ENCODE data around the gene DNHD1. TPM values are rescaled to one million over a fixed set of nuclear protein-coding genes. Genes with fewer than 3 reads are reported as not detected.

Gene DNHD1
- total and polyA plus RNA-seq, 2 of the 13 experiments (the other 11 are each of a cell fraction or from before 2014, with no cell fraction given): 2.7 to 9.3 TPM

DNA sequence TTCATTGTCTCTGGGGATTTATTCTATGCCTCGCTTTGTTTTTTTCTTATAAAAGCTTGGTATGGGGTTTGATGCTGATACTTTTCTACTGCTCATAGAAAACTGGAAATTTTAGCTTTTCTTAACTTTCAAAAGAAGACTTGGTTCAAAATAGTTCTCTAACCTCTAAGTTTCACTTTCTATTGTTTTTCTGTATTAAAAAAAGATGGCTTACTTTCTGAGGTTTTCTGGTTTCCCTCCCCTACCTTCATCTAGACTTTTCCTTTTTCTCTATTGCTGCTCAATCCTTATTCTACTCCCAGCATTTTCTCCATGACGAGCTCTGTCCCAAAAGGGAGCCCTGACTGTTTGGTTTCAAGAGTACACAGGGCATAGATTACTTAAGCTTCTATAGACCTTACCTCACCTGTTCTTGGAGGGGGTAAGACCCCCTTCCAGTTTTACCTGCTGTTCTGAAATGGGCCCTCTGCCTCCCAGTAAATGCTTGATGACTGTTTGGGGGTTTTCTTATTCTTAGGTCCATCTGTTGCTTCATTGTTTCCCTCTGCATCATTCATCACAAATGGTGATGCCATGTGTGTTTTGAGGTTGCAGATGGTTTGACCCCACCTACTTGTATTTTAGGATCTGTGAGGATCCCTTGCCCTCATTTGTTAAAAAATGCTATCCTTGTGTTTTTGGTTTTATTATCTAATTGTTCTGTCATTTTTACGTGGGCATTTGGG lies 29.5 kb downstream of the DNHD1 start:
- H3K27me3 ChIP-seq (ENCODE audit: control insufficient read depth in 1 of 2, insufficient read depth in 2 of 2, low read length in 2 of 2): no peaks in the 10 kb centered on the region
- TF ChIP-seq PREB (CRISPR knock-in tag; IDR thresholded peaks at IDR 0.05) (no peak), WIZ (CRISPR knock-in tag; IDR thresholded peaks at IDR 0.05) (no peak), ZNF770 (CRISPR knock-in tag; IDR thresholded peaks at IDR 0.05) (no peak), SIX4 (CRISPR knock-in tag; IDR thresholded peaks at IDR 0.05) (no peak), KDM5A (IDR thresholded peaks at IDR 0.05; ENCODE audit: borderline replicate concordance, low read length) (no peak)
- TF ChIP-seq, protein P1, sequence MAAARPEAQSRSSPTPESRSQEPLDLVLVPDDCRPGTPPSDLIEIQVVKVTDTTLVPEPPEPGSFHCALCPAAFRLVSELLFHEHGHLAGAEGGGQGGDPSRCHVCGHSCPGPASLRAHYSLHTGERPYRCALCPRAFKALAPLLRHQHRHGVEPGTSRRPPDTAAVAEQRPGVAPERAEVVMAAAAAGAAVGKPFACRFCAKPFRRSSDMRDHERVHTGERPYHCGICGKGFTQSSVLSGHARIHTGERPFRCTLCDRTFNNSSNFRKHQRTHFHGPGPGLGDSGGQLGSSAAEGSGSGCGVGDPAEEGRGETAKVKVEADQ (CRISPR knock-in tag; IDR thresholded peaks at IDR 0.05; ENCODE audit: borderline replicate concordance): no peak
- TF ChIP-seq, protein P2, sequence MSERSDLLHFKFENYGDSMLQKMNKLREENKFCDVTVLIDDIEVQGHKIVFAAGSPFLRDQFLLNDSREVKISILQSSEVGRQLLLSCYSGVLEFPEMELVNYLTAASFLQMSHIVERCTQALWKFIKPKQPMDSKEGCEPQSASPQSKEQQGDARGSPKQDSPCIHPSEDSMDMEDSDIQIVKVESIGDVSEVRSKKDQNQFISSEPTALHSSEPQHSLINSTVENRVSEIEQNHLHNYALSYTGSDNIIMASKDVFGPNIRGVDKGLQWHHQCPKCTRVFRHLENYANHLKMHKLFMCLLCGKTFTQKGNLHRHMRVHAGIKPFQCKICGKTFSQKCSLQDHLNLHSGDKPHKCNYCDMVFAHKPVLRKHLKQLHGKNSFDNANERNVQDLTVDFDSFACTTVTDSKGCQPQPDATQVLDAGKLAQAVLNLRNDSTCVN (CRISPR knock-in tag; IDR thresholded peaks at IDR 0.05; ENCODE audit: borderline replicate concordance): no peak
- TF ChIP-seq, protein P3, sequence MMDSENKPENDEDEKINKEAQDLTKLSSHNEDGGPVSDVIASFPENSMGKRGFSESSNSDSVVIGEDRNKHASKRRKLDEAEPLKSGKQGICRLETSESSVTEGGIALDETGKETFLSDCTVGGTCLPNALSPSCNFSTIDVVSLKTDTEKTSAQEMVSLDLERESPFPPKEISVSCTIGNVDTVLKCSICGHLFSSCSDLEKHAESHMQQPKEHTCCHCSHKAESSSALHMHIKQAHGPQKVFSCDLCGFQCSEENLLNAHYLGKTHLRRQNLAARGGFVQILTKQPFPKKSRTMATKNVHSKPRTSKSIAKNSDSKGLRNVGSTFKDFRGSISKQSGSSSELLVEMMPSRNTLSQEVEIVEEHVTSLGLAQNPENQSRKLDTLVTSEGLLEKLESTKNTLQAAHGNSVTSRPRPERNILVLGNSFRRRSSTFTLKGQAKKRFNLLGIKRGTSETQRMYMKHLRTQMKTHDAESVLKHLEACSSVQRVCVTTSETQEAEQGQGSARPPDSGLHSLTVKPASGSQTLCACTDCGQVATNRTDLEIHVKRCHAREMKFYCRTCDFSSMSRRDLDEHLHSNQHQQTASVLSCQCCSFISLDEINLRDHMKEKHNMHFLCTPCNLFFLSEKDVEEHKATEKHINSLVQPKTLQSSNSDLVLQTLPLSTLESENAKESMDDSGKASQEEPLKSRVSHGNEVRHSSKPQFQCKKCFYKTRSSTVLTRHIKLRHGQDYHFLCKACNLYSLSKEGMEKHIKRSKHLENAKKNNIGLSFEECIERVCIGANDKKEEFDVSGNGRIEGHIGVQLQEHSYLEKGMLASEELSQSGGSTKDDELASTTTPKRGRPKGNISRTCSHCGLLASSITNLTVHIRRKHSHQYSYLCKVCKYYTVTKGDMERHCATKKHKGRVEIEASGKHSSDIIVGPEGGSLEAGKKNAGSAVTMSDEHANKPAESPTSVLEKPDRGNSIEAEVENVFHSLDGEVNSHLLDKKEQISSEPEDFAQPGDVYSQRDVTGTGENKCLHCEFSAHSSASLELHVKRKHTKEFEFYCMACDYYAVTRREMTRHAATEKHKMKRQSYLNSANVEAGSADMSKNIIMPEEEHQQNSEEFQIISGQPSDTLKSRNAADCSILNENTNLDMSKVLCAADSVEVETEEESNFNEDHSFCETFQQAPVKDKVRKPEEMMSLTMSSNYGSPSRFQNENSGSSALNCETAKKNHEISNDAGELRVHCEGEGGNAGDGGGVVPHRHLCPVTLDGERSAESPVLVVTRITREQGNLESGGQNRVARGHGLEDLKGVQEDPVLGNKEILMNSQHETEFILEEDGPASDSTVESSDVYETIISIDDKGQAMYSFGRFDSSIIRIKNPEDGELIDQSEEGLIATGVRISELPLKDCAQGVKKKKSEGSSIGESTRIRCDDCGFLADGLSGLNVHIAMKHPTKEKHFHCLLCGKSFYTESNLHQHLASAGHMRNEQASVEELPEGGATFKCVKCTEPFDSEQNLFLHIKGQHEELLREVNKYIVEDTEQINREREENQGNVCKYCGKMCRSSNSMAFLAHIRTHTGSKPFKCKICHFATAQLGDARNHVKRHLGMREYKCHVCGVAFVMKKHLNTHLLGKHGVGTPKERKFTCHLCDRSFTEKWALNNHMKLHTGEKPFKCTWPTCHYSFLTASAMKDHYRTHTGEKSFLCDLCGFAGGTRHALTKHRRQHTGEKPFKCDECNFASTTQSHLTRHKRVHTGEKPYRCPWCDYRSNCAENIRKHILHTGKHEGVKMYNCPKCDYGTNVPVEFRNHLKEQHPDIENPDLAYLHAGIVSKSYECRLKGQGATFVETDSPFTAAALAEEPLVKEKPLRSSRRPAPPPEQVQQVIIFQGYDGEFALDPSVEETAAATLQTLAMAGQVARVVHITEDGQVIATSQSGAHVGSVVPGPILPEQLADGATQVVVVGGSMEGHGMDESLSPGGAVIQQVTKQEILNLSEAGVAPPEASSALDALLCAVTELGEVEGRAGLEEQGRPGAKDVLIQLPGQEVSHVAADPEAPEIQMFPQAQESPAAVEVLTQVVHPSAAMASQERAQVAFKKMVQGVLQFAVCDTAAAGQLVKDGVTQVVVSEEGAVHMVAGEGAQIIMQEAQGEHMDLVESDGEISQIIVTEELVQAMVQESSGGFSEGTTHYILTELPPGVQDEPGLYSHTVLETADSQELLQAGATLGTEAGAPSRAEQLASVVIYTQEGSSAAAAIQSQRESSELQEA (CRISPR knock-in tag; IDR thresholded peaks at IDR 0.05; ENCODE audit: not compliant biosample characterization): no peak

More for the DNA sequence above, 29.5 kb downstream of the DNHD1 start:
- no peaks in the 10 kb centered on the region for H3K4me1 ChIP-seq (ENCODE audit: insufficient read depth, low read length)
- FAIRE-seq (no peak), DNase-seq (ENCODE audit: low spot score) (no peak), ATAC-seq (no peak)
- ChIA-PET POLR2A (no interaction called here), CTCF (ENCODE audit: low intra/inter-chr PET ratio, low total read pairs) (no interaction called here)
- 88% methylated on average over 3 of the region's 3 CpGs for WGBS (ENCODE audit: low lambda C conversion rate)
- no peak overlapping the region for H3K4me2 ChIP-seq (ENCODE audit: low read depth, low read length)
- no peak overlapping the region for H3K4me3 ChIP-seq (replicated peaks in 1 of 3; ENCODE audit: insufficient read depth in 1 of 3, low read depth in 2 of 3, low read length in 3 of 3)
- no peaks in the 10 kb centered on the region; a peak in 1 of 5 replicates for H3K36me3 ChIP-seq (replicated peaks in 1 of 2; ENCODE audit: control insufficient read depth in 1 of 2, insufficient read depth in 2 of 2, low read length in 2 of 2)
- intact Hi-C loops (cut with micrococcal nuclease; ENCODE audit: unreplicated experiment) (no loop called here), in situ Hi-C loops (cut with HindIII; ENCODE audit: extremely low pct_ligation_motif_present, low pct_unique_long_range_greater_than_20kb) (no loop called here)
- no peaks in the 10 kb centered on the region for H3K79me2 ChIP-seq (ENCODE audit: insufficient read depth, low read length)
- no peak overlapping the region for H2AFZ ChIP-seq (ENCODE audit: low read length)
- peaks cover 4% of the 10 kb centered on the region; the same call in 1 of the 2 replicates for H4K20me1 ChIP-seq (ENCODE audit: insufficient read depth, low read length)
- H3K27ac ChIP-seq (ENCODE audit: extremely low read length, insufficient read depth, low read length): no peak overlapping the region
- BruUV-seq (replicated peaks): no TSS peak
- H3K9ac ChIP-seq (ENCODE audit: insufficient read depth, low read depth, low read length): no peak overlapping the region
- no peaks in the 10 kb centered on the region for H3K9me3 ChIP-seq (ENCODE audit: low read length)

Data from HepG2 (cell line).